ENCODE data around the gene STK17A. TPM values are rescaled to one million over a fixed set of nuclear protein-coding genes. Genes with fewer than 3 reads are reported as not detected.
A peak's percentile ranks its signal among the peaks of the same experiment; 100 is the strongest.

Gene STK17A
- total RNA-seq, 1 experiment from 2014 or later: 75.4 TPM

DNA sequence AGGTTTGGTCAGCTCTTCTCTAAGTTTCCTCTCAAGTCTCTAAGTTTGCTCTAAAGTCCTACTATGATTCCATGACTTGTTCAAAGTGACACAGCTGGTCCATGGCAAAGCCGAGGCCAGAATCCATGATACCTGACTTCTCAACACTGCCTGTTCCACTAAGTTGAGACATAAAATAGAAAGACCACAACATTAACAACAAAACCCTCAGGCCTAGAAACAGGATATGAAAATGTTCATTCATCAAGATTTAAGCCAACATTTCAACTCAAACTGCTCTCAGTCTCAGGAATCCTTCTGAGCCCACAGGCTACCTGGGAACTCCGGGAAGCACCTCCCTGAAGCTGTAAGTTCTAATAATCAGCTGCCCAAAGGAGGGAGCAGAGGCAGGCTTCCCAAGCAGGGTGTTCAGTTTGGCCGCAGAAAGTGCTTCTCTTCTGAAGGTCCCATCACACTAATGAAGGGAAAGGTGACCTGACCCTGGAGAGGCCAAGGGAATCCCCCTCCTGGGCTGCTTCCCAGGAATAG, 62.9 kb downstream of the STK17A start:
- no TSS peak for BruUV-seq (replicated peaks)
- TF ChIP-seq EZH2 (IDR thresholded peaks at IDR 0.05; ENCODE audit: low read length, unreplicated experiment) (no peak), CTCF (conservative IDR thresholded peaks at IDR 0.05; ENCODE audit: low read depth, low read length) (no peak), EZH2phosphoT487 (IDR thresholded peaks at IDR 0.05; ENCODE audit: borderline replicate concordance, low read length) (no peak)
- Histone ChIP-seq H3F3A (ENCODE audit: low read length, unreplicated experiment) (peaks cover 23% of the 10 kb centered on the region), H4K20me1 (ENCODE audit: low read length) (no peaks in the 10 kb centered on the region), H3K4me1 (ENCODE audit: insufficient read depth, low read length) (peaks cover 55% of the 10 kb centered on the region), H3K27ac (ENCODE audit: low read length) (peak overlapping the region; percentile 99), H3K9me2 (replicated peaks; ENCODE audit: low read length) (no peaks in the 10 kb centered on the region), H3K4me2 (ENCODE audit: low read length) (peak overlapping the region; percentile 71), H3K4me3 (ENCODE audit: low read length) (peak overlapping the region; percentile 33; the same call in 1 of the 2 replicates), H3K79me2 (ENCODE audit: low read length) (peaks cover 56% of the 10 kb centered on the region), H3K9ac (ENCODE audit: low read length) (peak overlapping the region; percentile 88), H2AFZ (ENCODE audit: low read length) (no peak overlapping the region), H3K9me3 (ENCODE audit: low read length) (no peaks in the 10 kb centered on the region), H3K27me3 (ENCODE audit: low read length) (no peaks in the 10 kb centered on the region), H3K36me3 (ENCODE audit: low read depth, low read length) (peaks cover 31% of the 10 kb centered on the region)
- CTCF ChIA-PET: interaction anchor here (1.4 kb wide), 1 partner anchor 54 kb away, joined by 4 read pairs; no protein-coding TSS in a partner anchor
- POLR2A ChIA-PET (ENCODE audit: unreplicated experiment): interaction anchor here (0.6 to 0.8 kb wide), 2 partner anchors 63 to 225 kb away, joined by 4 to 5 read pairs; partner anchors contain the start of gene STK17A
- intact Hi-C loops (cut with micrococcal nuclease): loop anchor here (5.0 kb wide), 1 partner anchor 192 kb away; no protein-coding TSS in a partner anchor
- DNase-seq (no peak), ATAC-seq (no peak)

DNA sequence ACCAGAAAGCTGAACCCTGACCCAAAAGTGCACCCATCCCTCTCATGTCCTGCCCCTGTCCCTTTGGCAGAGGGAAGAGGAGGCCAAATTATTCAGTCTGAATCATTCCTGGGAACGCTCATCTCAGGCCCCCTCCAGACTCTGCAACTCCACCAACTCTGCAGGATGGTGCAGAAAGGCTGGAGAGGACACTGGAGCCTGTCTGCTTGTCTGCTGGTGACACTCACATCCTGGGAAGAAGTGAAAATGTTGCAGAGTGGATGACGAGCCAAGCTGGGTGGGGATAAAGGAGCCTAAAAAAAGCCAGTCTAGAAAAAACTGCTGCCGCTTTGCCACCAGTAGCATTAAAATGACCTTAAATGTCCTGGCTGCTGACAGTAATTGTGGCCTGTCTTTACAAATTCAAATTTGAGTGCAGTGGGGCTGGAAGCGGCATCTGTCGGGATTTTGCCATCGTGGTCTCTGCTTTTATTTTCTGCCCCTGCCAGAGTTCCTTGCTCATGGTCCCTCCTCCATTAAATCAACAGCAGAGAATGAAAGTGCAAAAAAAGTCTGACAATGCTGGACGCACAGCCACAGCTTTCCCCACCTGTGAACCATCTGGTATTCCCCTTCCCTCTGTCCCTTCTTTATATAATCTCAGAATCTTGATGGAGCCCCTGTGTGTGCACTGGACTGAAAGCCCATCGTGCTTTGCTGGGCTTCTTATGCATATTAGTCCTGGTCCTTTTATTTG, 63.9 kb downstream of the STK17A start:
- Histone ChIP-seq H4K20me1 (ENCODE audit: low read length) (no peaks in the 10 kb centered on the region), H3K9me2 (replicated peaks; ENCODE audit: low read length) (no peaks in the 10 kb centered on the region), H3K27ac (ENCODE audit: low read length) (peak overlapping the region; percentile 99), H3K9ac (ENCODE audit: low read length) (peak overlapping the region; percentile 88), H3K4me2 (ENCODE audit: low read length) (peak overlapping the region; percentile 71), H3K27me3 (ENCODE audit: low read length) (no peaks in the 10 kb centered on the region), H3K36me3 (ENCODE audit: low read depth, low read length) (peaks cover 23% of the 10 kb centered on the region), H3K79me2 (ENCODE audit: low read length) (peaks cover 61% of the 10 kb centered on the region), H3K9me3 (ENCODE audit: low read length) (no peaks in the 10 kb centered on the region), H2AFZ (ENCODE audit: low read length) (no peak overlapping the region), H3K4me1 (ENCODE audit: insufficient read depth, low read length) (peaks cover 65% of the 10 kb centered on the region), H3F3A (ENCODE audit: low read length, unreplicated experiment) (peaks cover 23% of the 10 kb centered on the region), H3K4me3 (ENCODE audit: low read length) (peak overlapping the region; percentile 33)
- TF ChIP-seq CTCF (conservative IDR thresholded peaks at IDR 0.05; ENCODE audit: low read depth, low read length): no peak
- no peak for TF ChIP-seq EZH2phosphoT487 (IDR thresholded peaks at IDR 0.05; ENCODE audit: borderline replicate concordance, low read length)
- no peak for TF ChIP-seq EZH2 (IDR thresholded peaks at IDR 0.05; ENCODE audit: low read length, unreplicated experiment)
- ChIA-PET POLR2A (ENCODE audit: unreplicated experiment) (interaction anchor here (1.5 kb wide), 1 partner anchor 64 kb away, joined by 45 read pairs; the partner anchor contains the start of gene STK17A), CTCF (interaction anchor here (0.9 kb wide), 1 partner anchor 64 kb away, joined by 3 read pairs; the partner anchor contains the start of gene STK17A)
- peak; percentile 77 for DNase-seq
- BruUV-seq (replicated peaks): no TSS peak
- intact Hi-C loops (cut with micrococcal nuclease): loop anchor here (5.0 kb wide), 1 partner anchor 191 kb away; no protein-coding TSS in a partner anchor
- ATAC-seq: peak; percentile 23

All from PC-3 (cell line).